Activated naive CD4-positive, alpha-beta T cell treated with anti-CD3 and anti-CD28 coated beads, Interleukin-2, amount 50 U/mL, for 72 hours (primary cell): Measurements from ENCODE around the gene UAP1. TPM values are rescaled to one million over a fixed set of nuclear protein-coding genes. Genes with fewer than 3 reads are reported as not detected.
"Not testable (repeated sequence)": the region's sequence is repeated elsewhere in the genome, so short reads cannot be mapped to it uniquely, and the experiment has no call there.

ENCODE experiments used
- ATAC-seq, 2 donors: fragments of 150-1000 bp; cut with Tn5 transposase; 2 replicates each; pipeline ENCODE4 v1.10.0; 2021; ENCODE audit warnings: mild to moderate bottlenecking in 2 of 2, moderate library complexity in 2 of 2
- DNase-seq, 2 donors: peaks; one replicate each; pipeline ENCODE4 v3.0.0; 2021 to 2022; ENCODE audit warnings: low spot score in 2 of 2
- H3K27ac Mint-ChIP-seq, 2 donors: one replicate each; pipeline ENCODE4 v1.8.0; 2022; ENCODE audit warnings: mild to moderate bottlenecking in 2 of 2, mixed read lengths in 2 of 2
- H3K36me3 Mint-ChIP-seq, 2 donors: one replicate each; pipeline ENCODE4 v1.8.0; 2022; ENCODE audit warnings: mixed read lengths in 2 of 2
- H3K9me3 Mint-ChIP-seq, 2 donors: one replicate each; pipeline ENCODE4 v1.8.0; 2022; ENCODE audit warnings: mixed read lengths in 2 of 2
- total RNA-seq, 2 donors: library from RNA; stranded (reverse); gene quantifications; one replicate each; pipeline ENCODE4 v1.2.3, GENCODE V29; 2022

UAP1 gene
- total RNA-seq, 2 donors from 2014 or later: 18.6 to 34.0 TPM

- ATAC-seq (no peak), DNase-seq (no peak)
- H3K27ac Mint-ChIP-seq: no peak overlapping the region
- H3K36me3 Mint-ChIP-seq: peaks cover 0 to 7% of the 10 kb centered on the region in 2 donors
- H3K9me3 Mint-ChIP-seq: no peaks in the 10 kb centered on the region
Measured at GRCh38 chr1:162557536-162557935, 4.0 kb upstream of the UAP1 start.

GRCh38 chr1:162560303-162561036 lies 1.1 kb upstream of the UAP1 start:
- Mint-ChIP-seq H3K27ac (peak overlapping the region; percentile 84 to 91), H3K36me3 (peaks cover 0 to 9% of the 10 kb centered on the region in 2 donors), H3K9me3 (no peaks in the 10 kb centered on the region)
- DNase-seq (no peak), ATAC-seq (no peak)

GRCh38 chr1:162561037-162561615 lies 396 bp upstream of the UAP1 start:
- DNase-seq (peak; percentile 97), ATAC-seq (peak; percentile 93 to 97)
- peaks cover 0 to 9% of the 10 kb centered on the region in 2 donors for H3K36me3 Mint-ChIP-seq
- H3K9me3 Mint-ChIP-seq: no peaks in the 10 kb centered on the region
- peak overlapping the region; percentile 84 to 91 for H3K27ac Mint-ChIP-seq

- ATAC-seq: no peak
- DNase-seq: no peak
- H3K36me3 Mint-ChIP-seq: peaks cover 0 to 17% of the 10 kb centered on the region in 2 donors
- peak overlapping the region; percentile 51 to 91 for H3K27ac Mint-ChIP-seq
- H3K9me3 Mint-ChIP-seq: no peaks in the 10 kb centered on the region
Measured at GRCh38 chr1:162562470-162562828, 927 bp downstream of the UAP1 start.

GRCh38 chr1:162564762-162565218 lies 3.3 kb downstream of the UAP1 start:
- Mint-ChIP-seq H3K36me3 (peaks cover 7 to 31% of the 10 kb centered on the region in 2 donors), H3K27ac (no peak overlapping the region), H3K9me3 (no peaks in the 10 kb centered on the region)
- ATAC-seq (no peak), DNase-seq (no peak)

- ATAC-seq (no peak), DNase-seq (no peak)
Measured at GRCh38 chr1:162565460-162565859, 3.9 kb downstream of the UAP1 start.

GRCh38 chr1:162566870-162567269 lies 5.3 kb downstream of the UAP1 start:
- no peak for ATAC-seq
- Mint-ChIP-seq H3K27ac (no peak overlapping the region), H3K36me3 (peaks cover 7 to 31% of the 10 kb centered on the region in 2 donors), H3K9me3 (no peaks in the 10 kb centered on the region)
- no peak for DNase-seq

More at GRCh38 chr1:162565460-162565859, 3.9 kb downstream of the UAP1 start:
- Mint-ChIP-seq H3K9me3 (no peaks in the 10 kb centered on the region), H3K36me3 (peaks cover 7 to 31% of the 10 kb centered on the region in 2 donors), H3K27ac (no peak overlapping the region)

- H3K36me3 Mint-ChIP-seq: peaks cover 7 to 22% of the 10 kb centered on the region in 2 donors
- ATAC-seq (no peak), DNase-seq (no peak)
- H3K9me3 Mint-ChIP-seq: no peaks in the 10 kb centered on the region
- peak overlapping the region in 1 of 2 donors; percentile 19 for H3K27ac Mint-ChIP-seq
Measured at GRCh38 chr1:162568802-162569201, 7.3 kb downstream of the UAP1 start.

GRCh38 chr1:162570718-162571117 lies 9.2 kb downstream of the UAP1 start:
- no peak for DNase-seq
- Mint-ChIP-seq H3K36me3 (peaks cover 7 to 22% of the 10 kb centered on the region in 2 donors), H3K9me3 (no peaks in the 10 kb centered on the region), H3K27ac (no peak overlapping the region)
- no peak for ATAC-seq

- H3K36me3 Mint-ChIP-seq: peaks cover 7 to 22% of the 10 kb centered on the region in 2 donors
- not testable (repeated sequence) for ATAC-seq, H3K9me3 Mint-ChIP-seq, H3K27ac Mint-ChIP-seq, DNase-seq
Measured at GRCh38 chr1:162571121-162571520, 9.6 kb downstream of the UAP1 start.

- no peak overlapping the region for H3K27ac Mint-ChIP-seq
- no peaks in the 10 kb centered on the region for H3K9me3 Mint-ChIP-seq
- DNase-seq (no peak), ATAC-seq (no peak)
- peaks cover 7 to 21% of the 10 kb centered on the region in 2 donors for H3K36me3 Mint-ChIP-seq
Measured at GRCh38 chr1:162571696-162572095, 10.2 kb downstream of the UAP1 start.

- ATAC-seq: no peak
- peaks cover 10 to 12% of the 10 kb centered on the region in 2 donors for H3K36me3 Mint-ChIP-seq
- H3K27ac Mint-ChIP-seq: no peak overlapping the region
- H3K9me3 Mint-ChIP-seq: no peaks in the 10 kb centered on the region
- DNase-seq: no peak
Measured at GRCh38 chr1:162573136-162573535, 11.6 kb downstream of the UAP1 start.

- ATAC-seq (no peak), DNase-seq (no peak)
- Mint-ChIP-seq H3K9me3 (no peaks in the 10 kb centered on the region), H3K27ac (no peak overlapping the region), H3K36me3 (peaks cover 0 to 16% of the 10 kb centered on the region in 2 donors)
Measured at GRCh38 chr1:162578071-162578700, 16.7 kb downstream of the UAP1 start.

GRCh38 chr1:162578936-162579335 lies 17.4 kb downstream of the UAP1 start:
- peaks cover 0 to 16% of the 10 kb centered on the region in 2 donors for H3K36me3 Mint-ChIP-seq
- no peaks in the 10 kb centered on the region for H3K9me3 Mint-ChIP-seq
- DNase-seq (no peak), ATAC-seq (no peak)
- H3K27ac Mint-ChIP-seq: no peak overlapping the region

GRCh38 chr1:162580308-162580707 lies 18.8 kb downstream of the UAP1 start:
- no peak overlapping the region for H3K27ac Mint-ChIP-seq
- no peak for DNase-seq
- peaks cover 0 to 16% of the 10 kb centered on the region in 2 donors for H3K36me3 Mint-ChIP-seq
- no peak for ATAC-seq
- H3K9me3 Mint-ChIP-seq: no peaks in the 10 kb centered on the region

- not testable (repeated sequence) for ATAC-seq, DNase-seq, H3K9me3 Mint-ChIP-seq, H3K27ac Mint-ChIP-seq
- H3K36me3 Mint-ChIP-seq: peaks cover 0 to 15% of the 10 kb centered on the region in 2 donors
Measured at GRCh38 chr1:162582901-162583300, 21.4 kb downstream of the UAP1 start.

GRCh38 chr1:162585101-162585500 lies 23.6 kb downstream of the UAP1 start:
- peaks cover 6 to 15% of the 10 kb centered on the region in 2 donors for H3K36me3 Mint-ChIP-seq
- not testable (repeated sequence) for H3K9me3 Mint-ChIP-seq, ATAC-seq, DNase-seq, H3K27ac Mint-ChIP-seq
